GM10847 (cell line): ENCODE data around the gene EDN2.

Source experiments
- POLR2A ChIP-seq: IDR thresholded peaks from 2 replicates; pipeline ENCODE4 v1.6.1; 2011; ENCODE audit not compliant: insufficient read length; ENCODE audit errors: extremely low read depth

Gene EDN2

DNA sequence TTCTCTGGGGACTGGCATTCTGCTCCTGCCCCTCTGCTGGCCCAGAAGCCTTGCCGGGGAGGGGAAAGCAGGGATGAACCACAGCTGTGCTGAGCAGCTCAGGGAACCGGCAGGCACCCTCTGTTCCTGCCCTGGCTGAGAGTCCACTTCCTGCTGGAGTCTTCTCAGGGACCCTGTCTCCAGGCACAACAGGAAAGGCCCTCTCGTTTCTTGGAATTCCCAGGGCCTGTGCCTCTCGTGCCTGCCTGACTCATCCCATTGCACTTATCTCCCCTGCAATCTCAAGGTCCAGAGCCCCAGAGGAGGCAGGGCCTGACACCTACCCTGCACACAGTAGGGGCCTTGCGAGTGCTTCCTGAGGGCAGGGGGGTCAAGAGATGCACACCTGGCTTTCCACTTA lies 1.1 kb upstream of the EDN2 start:
- no peak for TF ChIP-seq POLR2A

GRCh38 chr1:41483960-41484401 lies 502 bp downstream of the EDN2 start:
- no peak for TF ChIP-seq POLR2A

GRCh38 chr1:41483001-41483850 lies 1.3 kb downstream of the EDN2 start:
- TF ChIP-seq POLR2A = no peak

- no peak for TF ChIP-seq POLR2A
Observed at GRCh38 chr1:41482001-41482765, 2.3 kb downstream of the EDN2 start.

DNA sequence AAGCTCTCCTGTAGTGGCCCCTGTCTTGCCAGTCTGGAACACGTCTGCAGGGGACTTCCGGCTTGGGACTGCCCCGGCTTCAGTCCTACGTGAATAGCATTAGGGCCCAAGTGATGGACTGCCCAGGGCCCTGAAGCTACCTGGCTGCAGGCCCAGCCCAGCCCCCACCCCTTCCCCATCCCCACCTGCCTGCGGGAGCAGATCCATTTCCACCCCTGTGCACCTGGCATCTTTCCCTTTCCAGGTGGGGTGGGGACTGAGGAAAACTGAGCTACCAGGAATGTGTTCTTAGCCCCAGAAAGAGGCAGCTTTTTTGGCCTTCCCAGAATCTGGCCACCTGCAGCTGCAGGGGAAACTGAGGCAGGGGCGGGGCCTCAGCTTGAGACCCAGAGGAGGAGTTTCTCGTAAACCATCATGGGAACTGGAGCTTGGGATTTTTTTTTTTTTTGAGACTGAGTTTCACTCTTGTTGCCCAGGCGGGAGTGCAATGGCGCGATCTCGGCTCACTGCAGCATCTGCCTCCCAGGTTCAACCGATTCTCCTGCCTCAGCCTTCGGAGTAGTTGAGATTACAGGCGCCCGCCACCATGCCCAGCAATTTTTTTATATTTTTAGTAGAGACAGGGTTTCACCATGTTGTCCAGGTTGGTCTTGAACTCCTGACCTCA lies 3.2 kb downstream of the EDN2 start:
- no peak for TF ChIP-seq POLR2A

DNA sequence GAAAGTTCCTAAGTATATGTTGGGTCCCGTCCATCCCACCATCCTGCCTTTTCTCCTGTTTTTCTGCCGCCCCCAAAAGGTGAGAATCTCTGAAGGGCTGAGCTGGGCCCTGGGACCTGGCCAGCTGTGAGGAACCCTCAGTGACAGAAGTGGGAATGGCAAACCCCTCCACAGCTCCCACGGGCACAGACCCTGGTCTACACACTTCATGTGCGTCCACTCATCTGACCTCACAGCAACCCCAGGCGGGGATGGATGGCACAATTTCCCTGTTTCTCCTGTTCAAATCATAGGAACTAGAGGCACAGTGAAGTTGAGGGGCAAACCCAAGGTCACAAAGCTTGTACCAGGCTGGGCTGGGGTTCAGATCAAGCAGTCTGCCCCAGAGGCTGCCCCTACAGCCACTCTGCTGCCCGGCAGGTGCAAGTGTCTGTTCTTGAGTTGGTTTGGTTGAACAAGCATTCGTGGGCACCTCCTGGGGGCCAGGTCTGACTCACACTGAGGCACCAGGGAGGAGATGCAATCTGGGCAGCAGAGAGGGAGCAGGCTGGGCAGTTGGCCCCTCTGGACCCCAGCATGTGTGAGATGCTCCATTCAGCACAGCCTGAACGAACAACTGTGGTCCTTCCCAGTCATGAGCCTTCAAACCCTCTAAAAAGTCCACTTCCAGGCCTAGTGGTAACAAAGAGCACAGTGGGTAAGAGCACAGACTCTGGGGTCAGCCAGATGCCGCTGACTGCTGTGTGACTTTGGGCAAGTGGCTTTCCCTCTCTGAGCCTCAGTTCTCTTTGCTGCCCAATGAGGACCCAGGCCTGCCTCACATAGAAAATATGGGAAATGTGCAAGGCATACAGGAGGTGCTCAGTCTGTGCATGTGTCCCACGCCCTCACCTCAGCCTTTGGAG lies 4.0 kb downstream of the EDN2 start:
- TF ChIP-seq POLR2A = no peak

GRCh38 chr1:41479808-41480160 lies 4.7 kb downstream of the EDN2 start:
- no peak for TF ChIP-seq POLR2A

- TF ChIP-seq POLR2A = no peak
Observed at GRCh38 chr1:41479000-41479807, 5.3 kb downstream of the EDN2 start.

DNA sequence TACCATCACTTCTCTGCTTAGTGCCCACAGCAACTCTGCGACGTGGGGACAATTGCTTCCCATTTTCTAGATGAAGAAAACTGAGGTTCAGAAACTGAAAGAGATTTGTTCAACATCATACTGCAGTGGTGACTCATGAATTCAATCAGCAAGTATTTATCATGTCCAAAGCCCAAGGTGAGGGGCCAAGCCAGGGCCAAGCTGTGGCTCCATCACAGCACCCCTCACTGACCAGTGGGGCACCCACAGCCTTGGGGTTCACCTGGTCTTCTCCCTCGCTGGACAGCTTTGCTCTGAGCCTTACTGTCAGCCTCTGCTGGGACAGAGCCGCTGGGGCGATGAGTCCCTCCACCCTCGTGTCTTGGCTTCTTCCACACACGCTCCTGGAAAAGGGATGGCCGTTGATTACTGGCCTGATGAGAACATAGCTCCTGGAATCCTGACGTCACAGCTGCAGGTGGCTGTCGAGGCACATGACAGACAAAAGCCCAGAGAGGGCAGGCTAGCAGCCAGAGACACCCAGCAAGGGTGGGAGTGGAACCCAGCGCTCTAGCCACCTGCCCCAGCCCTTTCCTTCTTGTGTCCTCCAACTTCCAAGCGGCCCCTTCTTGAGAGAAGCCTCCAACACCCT lies 6.2 kb downstream of the EDN2 start:
- no peak for TF ChIP-seq POLR2A

GRCh38 chr1:41476807-41477361 lies 7.6 kb downstream of the EDN2 start:
- no peak for TF ChIP-seq POLR2A

GRCh38 chr1:41475859-41476567 lies 8.5 kb downstream of the EDN2 start:
- TF ChIP-seq POLR2A = no peak

GRCh38 chr1:41475346-41475745 lies 9.1 kb downstream of the EDN2 start:
- no peak for TF ChIP-seq POLR2A
